HUES64 (cell line): ENCODE measurements around the gene ARMH2.

ENCODE experiments used
- H3K27ac ChIP-seq: 2 replicates; pipeline ENCODE4 v1.7.0; 2013; ENCODE audit warnings: low read depth, low read length, inconsistent platforms
- H3K27me3 ChIP-seq: 2 replicates; pipeline ENCODE4 v1.6.1; 2013; ENCODE audit warnings: mild to moderate bottlenecking, low read length; ENCODE audit not compliant: insufficient read depth
- H3K36me3 ChIP-seq: 2 replicates; pipeline ENCODE4 v1.6.1; 2013; ENCODE audit warnings: mild to moderate bottlenecking, low read length; ENCODE audit not compliant: insufficient read depth
- H3K4me1 ChIP-seq: 2 replicates; pipeline ENCODE4 v1.6.1; 2013; ENCODE audit warnings: mild to moderate bottlenecking, low read length, moderate library complexity; ENCODE audit not compliant: insufficient read depth
- H3K4me3 ChIP-seq: 2 replicates; pipeline ENCODE4 v1.5.1; 2013; ENCODE audit warnings: mild to moderate bottlenecking, low read length, moderate library complexity
- H3K9ac ChIP-seq: 2 replicates; pipeline ENCODE4 v1.6.1; 2013; ENCODE audit warnings: mild to moderate bottlenecking, low read depth, low read length
- H3K9me3 ChIP-seq: 2 replicates; pipeline ENCODE4 v1.6.1; 2013; ENCODE audit warnings: low read depth, low read length; ENCODE audit not compliant: insufficient read depth
- WGBS: fragments of 150-250, 120-280 bp; methylation state at CpG from one replicate; pipeline ENCODE4 v1.1.7; 2013; ENCODE audit warnings: missing lambda C conversion rate; 5-methylcytosine and 5-hydroxymethylcytosine counted together

The ARMH2 gene

DNA sequence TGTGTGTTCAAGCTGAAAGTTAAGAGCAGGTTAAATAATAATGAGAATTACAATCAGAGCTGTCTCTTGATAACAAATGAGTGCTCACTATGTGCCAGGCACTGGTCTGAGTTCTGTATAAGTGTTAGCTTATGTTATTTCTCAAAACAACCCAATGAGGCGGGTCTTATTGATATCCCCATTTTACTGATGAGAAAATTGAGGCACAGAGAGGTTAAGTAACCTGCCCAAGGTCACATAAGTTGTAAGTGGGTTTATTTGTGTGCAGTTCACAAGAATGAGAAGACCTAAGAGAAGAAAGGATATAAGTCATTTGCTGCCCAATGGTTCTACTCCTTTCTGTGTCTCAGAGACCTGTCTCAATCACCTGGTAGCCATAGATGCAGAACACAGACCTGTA is 34.1 kb upstream of the ARMH2 start:
- H3K9ac ChIP-seq = no peak overlapping the region

DNA sequence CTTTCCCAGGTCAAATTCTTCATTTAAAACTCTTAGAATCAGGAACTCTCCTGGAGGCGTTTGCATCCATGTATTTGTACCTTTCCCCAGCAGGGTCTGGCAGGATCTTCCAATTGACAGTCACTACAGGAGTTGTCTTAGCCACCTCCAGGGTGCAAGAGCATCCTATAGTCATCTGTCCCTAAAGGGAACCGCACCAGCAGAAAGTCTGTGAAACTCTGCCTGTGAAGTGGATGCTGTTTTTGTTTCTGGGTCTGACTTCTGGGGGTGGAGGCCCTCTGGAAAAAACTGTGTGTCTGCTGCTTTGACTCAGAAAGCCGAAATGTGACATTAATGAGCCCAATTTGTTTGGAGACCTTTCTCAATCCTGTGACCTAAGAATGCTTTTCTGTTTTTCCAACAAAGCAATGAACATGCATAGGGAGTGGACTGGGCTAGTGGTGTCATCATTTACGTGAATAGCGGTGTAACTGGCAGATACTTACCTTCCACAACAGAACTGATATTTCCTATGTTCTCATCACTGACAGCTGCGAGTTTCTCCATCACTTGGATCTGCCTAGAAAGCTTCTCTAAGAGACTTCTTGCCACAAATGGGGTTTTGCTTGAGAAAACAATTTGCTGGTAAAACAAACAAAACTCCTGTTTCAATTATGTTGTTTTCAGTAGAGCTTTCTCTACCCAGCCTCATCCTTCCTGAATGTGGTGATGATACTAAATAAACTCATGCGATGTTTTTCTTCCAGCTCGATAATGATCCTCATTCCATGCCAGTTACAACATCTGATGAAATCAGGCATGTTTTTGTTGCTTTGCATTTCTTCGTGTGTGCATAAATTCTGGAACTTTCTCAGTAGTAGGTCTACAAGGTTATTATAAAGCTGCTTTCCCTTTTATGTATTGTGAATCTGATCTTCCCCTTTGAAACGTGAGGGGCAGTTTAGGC is 33.3 kb upstream of the ARMH2 start:
- no peak overlapping the region for H3K9ac ChIP-seq
- H3K4me1 ChIP-seq = peaks cover 2% of the 10 kb centered on the region; the same call in 1 of the 2 replicates
- H3K4me3 ChIP-seq = no peak overlapping the region
- 90% methylated on average over 10 of the region's 10 CpGs for WGBS
- no peak overlapping the region for H3K27ac ChIP-seq
- H3K9me3 ChIP-seq = no peaks in the 10 kb centered on the region
- no peaks in the 10 kb centered on the region for H3K27me3 ChIP-seq
- no peaks in the 10 kb centered on the region for H3K36me3 ChIP-seq

More for the DNA sequence above, 34.1 kb upstream of the ARMH2 start:
- 85% methylated on average over 1 of the region's 1 CpG for WGBS
- H3K27me3 ChIP-seq = no peaks in the 10 kb centered on the region
- no peaks in the 10 kb centered on the region for H3K9me3 ChIP-seq
- H3K4me1 ChIP-seq = no peaks in the 10 kb centered on the region
- H3K4me3 ChIP-seq = no peak overlapping the region
- no peaks in the 10 kb centered on the region for H3K36me3 ChIP-seq
- no peak overlapping the region for H3K27ac ChIP-seq

DNA sequence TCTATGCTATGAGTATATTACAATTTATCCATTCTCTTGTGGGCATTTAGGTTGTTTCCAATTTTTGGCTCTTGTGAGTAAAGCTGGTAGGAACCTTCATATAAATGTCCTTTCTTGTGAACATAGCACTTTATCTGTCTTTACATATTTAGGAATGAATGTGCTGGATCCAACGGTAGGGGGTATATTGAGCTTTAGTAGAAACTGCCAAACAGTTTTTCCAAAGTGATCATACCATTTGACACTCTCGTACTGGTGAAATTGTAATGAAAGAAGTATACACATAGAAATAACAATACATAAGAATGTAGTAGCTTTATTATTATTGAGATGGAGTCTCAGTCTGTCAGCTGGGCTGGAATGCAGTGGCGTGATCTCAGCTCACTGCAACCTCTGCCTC is 30.9 kb upstream of the ARMH2 start:
- Histone ChIP-seq H3K9ac (no peak overlapping the region), H3K27ac (no peak overlapping the region), H3K36me3 (no peaks in the 10 kb centered on the region), H3K4me3 (no peak overlapping the region), H3K27me3 (no peaks in the 10 kb centered on the region), H3K9me3 (no peaks in the 10 kb centered on the region), H3K4me1 (peaks cover 4% of the 10 kb centered on the region; the same call in 1 of the 2 replicates)
- WGBS = 90% methylated on average over 2 of the region's 3 CpGs

DNA sequence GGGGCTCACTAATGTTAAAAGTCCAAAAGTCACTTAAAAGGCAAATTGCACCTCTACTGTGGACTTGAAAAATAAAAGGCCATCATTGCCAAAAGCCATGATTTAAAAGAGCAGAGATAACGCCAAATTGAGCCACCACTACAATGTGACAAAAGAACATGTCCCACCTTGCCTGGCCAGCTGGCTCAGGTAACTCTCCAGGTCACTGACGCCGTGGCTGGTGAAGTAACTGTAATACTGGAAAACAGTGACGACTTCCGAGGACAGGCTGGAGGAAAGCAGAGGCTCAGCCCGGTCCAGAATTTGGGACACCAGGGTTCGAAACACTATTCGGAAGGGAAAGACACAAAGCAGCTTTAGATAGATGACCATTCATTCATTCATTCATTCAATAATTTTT is 29.3 kb upstream of the ARMH2 start:
- H3K27me3 ChIP-seq = no peaks in the 10 kb centered on the region
- H3K4me1 ChIP-seq = peaks cover 4% of the 10 kb centered on the region; the same call in 1 of the 2 replicates
- H3K4me3 ChIP-seq = no peak overlapping the region
- 83% methylated on average over 8 of the region's 8 CpGs for WGBS
- H3K27ac ChIP-seq = no peak overlapping the region
- H3K9me3 ChIP-seq = no peaks in the 10 kb centered on the region
- H3K9ac ChIP-seq = no peak overlapping the region
- no peaks in the 10 kb centered on the region for H3K36me3 ChIP-seq

DNA sequence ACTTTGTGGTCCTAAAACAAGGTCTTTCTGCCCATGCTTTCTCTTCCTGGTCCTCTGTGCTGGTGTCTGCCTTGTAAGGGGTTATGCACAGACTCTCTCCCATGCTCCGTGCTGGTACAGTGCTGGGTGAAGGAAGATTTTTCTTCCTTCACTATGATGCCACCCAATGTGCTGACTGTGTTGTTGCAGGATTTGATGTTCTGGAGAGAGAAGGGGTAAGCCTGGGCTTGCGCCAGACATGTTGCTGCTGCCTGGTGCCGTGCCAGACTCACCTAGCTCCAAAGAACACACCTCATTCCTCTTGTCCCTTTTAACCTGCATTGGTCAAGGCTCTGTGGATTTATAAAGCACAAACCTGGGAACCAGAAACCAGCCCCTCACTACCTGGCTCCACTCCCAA is 28.4 kb upstream of the ARMH2 start:
- Histone ChIP-seq H3K27me3 (no peaks in the 10 kb centered on the region), H3K9ac (no peak overlapping the region), H3K4me1 (peaks cover 4% of the 10 kb centered on the region; the same call in 1 of the 2 replicates), H3K36me3 (no peaks in the 10 kb centered on the region), H3K4me3 (no peak overlapping the region), H3K9me3 (no peaks in the 10 kb centered on the region), H3K27ac (no peak overlapping the region)
- 100% methylated on average over 3 of the region's 3 CpGs for WGBS

DNA sequence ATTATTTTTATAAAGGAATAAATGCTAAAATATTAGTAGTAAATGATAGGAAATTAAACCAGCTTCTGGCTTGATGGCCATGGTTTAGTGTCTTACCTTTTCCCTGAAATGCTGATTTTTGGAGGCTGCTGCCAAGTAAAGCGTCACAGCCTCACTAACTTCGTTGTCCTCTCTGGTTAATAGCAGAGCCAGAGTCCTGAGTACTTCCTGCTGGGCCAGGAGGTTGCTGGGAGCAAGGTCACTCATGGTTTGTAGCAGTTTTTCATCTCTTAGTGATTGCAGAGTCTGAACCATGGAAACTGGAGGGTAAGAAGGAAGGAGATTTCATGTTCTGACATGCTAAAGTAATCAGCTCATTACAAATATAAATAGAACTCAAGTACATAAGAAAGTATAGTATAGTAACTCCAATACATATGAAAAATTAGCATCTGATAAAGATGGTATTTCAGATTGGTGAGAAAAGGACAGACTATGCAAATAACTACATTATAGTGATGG is 26.5 kb upstream of the ARMH2 start:
- no peak overlapping the region for H3K4me3 ChIP-seq
- H3K36me3 ChIP-seq = no peaks in the 10 kb centered on the region
- WGBS = 96% methylated on average over 2 of the region's 2 CpGs
- no peaks in the 10 kb centered on the region for H3K27me3 ChIP-seq
- H3K4me1 ChIP-seq = peaks cover 4% of the 10 kb centered on the region; the same call in 1 of the 2 replicates
- no peak overlapping the region for H3K9ac ChIP-seq
- H3K9me3 ChIP-seq = no peaks in the 10 kb centered on the region
- no peak overlapping the region for H3K27ac ChIP-seq

DNA sequence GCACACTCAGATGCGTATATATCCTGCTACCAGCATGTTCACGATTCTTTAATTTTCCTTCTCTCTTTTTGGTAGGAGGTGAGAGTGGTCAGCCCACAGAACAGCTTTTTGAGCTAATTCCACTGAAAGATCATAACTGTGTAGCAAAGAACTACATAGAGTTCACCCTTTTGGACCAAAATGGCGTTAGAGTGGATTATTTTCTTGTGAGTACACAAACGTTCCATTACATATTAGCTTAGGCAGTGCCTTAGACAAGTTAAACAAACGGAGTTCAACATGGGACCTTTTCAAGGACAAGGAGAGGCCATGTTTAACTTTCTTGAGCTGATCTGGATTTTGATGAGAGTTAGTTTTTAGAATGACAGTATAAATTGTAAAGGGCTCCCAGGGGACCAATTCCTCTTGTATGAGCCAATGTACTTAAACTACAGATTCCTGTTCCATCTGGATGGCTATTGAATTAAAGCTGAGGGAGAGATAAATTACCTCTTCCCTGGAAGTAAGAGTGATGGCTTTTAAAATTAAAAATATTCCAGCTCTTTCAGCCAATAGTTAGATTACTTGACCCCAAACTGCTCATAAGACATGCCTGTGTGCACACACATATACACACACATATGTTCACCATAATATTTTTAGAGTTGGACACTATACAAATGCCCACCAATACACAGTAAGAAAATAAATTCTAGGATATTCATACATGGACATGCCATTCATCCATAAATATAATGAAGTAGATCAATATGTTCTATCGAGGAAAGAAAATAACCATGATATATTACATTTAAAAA is 25.6 kb upstream of the ARMH2 start:
- no peaks in the 10 kb centered on the region for H3K36me3 ChIP-seq
- peaks cover 4% of the 10 kb centered on the region; the same call in 1 of the 2 replicates for H3K4me1 ChIP-seq
- 94% methylated on average over 5 of the region's 6 CpGs for WGBS
- no peak overlapping the region for H3K27ac ChIP-seq
- H3K27me3 ChIP-seq = no peaks in the 10 kb centered on the region
- H3K9ac ChIP-seq = no peak overlapping the region
- no peak overlapping the region for H3K4me3 ChIP-seq
- no peaks in the 10 kb centered on the region for H3K9me3 ChIP-seq

DNA sequence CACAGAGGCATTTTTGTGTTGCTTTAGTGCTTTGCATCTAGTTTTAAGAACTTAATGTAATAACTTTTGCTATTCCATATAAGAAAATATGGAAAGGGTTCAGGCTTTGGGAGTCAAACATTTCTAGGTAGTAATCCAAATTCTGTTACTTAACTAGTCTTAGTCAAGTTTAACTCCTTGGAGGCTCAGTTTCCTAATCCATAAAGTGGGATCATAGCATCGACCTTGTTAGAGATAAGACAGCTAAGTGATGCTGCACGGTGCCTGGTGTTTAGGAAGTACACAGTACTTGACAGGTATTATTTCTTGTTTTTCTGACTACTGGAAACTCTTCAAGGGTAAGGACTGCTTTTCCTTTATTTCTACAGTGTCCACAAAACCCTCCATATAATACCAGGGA is 24.5 kb upstream of the ARMH2 start:
- peaks cover 9% of the 10 kb centered on the region for H3K4me1 ChIP-seq
- 88% methylated on average over 2 of the region's 2 CpGs for WGBS
- no peak overlapping the region for H3K27ac ChIP-seq
- H3K9me3 ChIP-seq = no peaks in the 10 kb centered on the region
- H3K36me3 ChIP-seq = no peaks in the 10 kb centered on the region
- no peaks in the 10 kb centered on the region for H3K27me3 ChIP-seq
- H3K9ac ChIP-seq = no peak overlapping the region
- H3K4me3 ChIP-seq = no peak overlapping the region

DNA sequence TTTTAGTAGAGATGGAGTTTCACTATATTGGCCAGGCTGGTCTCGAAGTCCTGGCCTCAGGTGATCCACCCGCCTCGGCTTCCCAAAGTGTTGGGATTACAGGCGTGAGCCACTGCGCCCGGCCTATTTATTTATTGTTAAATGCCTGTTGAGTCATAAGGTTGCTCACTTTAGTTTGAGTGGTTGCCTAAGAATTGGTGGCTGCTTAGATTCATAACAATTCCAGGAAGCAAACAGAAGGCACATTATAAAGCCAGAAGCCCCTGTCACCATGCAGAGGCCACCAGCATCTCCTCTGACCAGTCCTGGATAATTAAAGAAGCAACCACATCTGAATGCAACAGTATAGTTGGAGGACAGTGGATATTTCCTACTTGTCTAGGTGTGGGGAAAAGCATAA is 24.0 kb upstream of the ARMH2 start:
- Histone ChIP-seq H3K9ac (no peak overlapping the region), H3K9me3 (no peaks in the 10 kb centered on the region), H3K4me1 (peaks cover 10% of the 10 kb centered on the region), H3K27me3 (no peaks in the 10 kb centered on the region), H3K4me3 (no peak overlapping the region), H3K27ac (no peak overlapping the region), H3K36me3 (no peaks in the 10 kb centered on the region)
- 92% methylated on average over 6 of the region's 6 CpGs for WGBS

DNA sequence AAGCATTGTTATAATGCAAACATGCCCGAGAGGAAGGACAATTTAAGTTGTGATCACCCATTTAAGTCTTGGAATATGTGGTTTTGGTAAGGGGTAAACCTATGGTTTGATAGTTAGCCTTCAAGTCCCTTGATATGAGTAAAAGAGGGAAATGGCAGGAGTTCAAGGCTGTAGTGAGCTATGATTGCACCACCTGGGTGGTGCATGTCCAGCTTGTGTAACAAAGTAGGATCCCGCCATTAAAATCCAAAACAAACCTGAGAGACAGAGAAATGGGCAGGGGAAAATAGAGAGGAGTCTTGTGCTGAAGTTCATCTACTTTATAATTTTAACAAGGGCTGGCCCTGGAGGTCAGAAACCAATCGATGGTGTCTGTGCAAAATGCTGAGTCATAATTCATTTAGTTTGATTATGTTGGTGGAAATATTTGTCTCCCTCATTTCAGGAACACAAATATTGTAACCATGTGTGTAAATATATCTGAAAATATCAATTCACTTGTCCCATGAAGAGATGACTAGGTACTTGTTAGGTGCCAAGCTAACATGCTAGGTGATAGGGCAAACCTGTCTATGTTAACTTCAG is 23.2 kb upstream of the ARMH2 start:
- H3K27me3 ChIP-seq = no peaks in the 10 kb centered on the region
- no peak overlapping the region for H3K4me3 ChIP-seq
- WGBS = 95% methylated on average over 2 of the region's 3 CpGs
- H3K9ac ChIP-seq = 0 out of 2 replicates have a peak overlapping the region, but pooled peaks have one; percentile 5
- H3K9me3 ChIP-seq = no peaks in the 10 kb centered on the region
- H3K36me3 ChIP-seq = no peaks in the 10 kb centered on the region
- H3K4me1 ChIP-seq = peaks cover 7% of the 10 kb centered on the region
- H3K27ac ChIP-seq = no peak overlapping the region

DNA sequence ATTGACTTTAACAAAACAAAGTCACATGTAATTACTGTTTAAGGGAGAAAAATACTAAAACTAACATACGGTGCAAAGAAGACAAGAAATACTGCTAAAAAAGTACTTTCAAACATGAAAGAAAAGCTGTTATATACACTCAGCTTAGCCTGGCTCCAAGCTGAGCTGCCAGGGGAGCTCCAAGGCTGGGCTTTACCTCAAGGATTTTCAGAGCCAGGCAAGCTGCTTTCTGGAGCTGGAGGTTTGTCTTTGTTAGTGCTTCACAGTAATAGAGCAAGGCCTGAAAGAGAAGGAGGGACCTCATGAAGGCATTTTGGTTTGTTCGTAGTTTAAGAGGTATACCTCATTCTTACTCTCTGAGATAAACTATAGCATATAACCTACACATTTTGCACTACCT is 19.6 kb upstream of the ARMH2 start:
- Histone ChIP-seq H3K27me3 (no peaks in the 10 kb centered on the region), H3K9ac (no peak overlapping the region), H3K4me1 (peaks cover 6% of the 10 kb centered on the region; the same call in 1 of the 2 replicates), H3K36me3 (no peaks in the 10 kb centered on the region), H3K4me3 (no peak overlapping the region), H3K27ac (no peak overlapping the region), H3K9me3 (no peaks in the 10 kb centered on the region)
- 100% methylated on average over 1 of the region's 2 CpGs for WGBS
